ENCODE results near the gene FHIT. TPM values are rescaled to one million over a fixed set of nuclear protein-coding genes. Genes with fewer than 3 reads are reported as not detected.

FHIT gene
- polyA plus RNA-seq, 1 of the 3 experiments (the other 2 are of a cell fraction) = 0.41 TPM

GRCh38 chr3:61073566-61074165 lies 177.6 kb downstream of the FHIT start:
- H4K20me1 ChIP-seq (ENCODE audit: insufficient read depth) = no peaks in the 10 kb centered on the region
- no peak overlapping the region for H3K9ac ChIP-seq
- WGBS (ENCODE audit: low lambda C conversion rate) = 51% methylated on average over 4 of the region's 4 CpGs
- H3K79me2 ChIP-seq (ENCODE audit: insufficient read depth) = no peaks in the 10 kb centered on the region
- CTCF ChIA-PET = no interaction called here
- H3K9me2 ChIP-seq = no peaks in the 10 kb centered on the region
- no peaks in the 10 kb centered on the region for H3K27me3 ChIP-seq (ENCODE audit: insufficient read depth)
- H3K27ac ChIP-seq (ENCODE audit: low read depth in 2 of 2, low read length in 1 of 2) = no peak overlapping the region
- H2AFZ ChIP-seq (ENCODE audit: low read depth) = no peak overlapping the region
- H3K36me3 ChIP-seq (replicated peaks in 1 of 2; ENCODE audit: control insufficient read depth in 1 of 2, insufficient read depth in 2 of 2, low read length in 1 of 2) = no peaks in the 10 kb centered on the region
- no peaks in the 10 kb centered on the region for H3F3A ChIP-seq (replicated peaks; ENCODE audit: insufficient read depth)
- no peak for DNase-seq
- no peaks in the 10 kb centered on the region for H3K9me3 ChIP-seq
- no peaks in the 10 kb centered on the region for H3K4me1 ChIP-seq (ENCODE audit: control insufficient read depth in 1 of 2, insufficient read depth in 2 of 2, low read depth in 1 of 2, low read length in 1 of 2)
- no peak for TF ChIP-seq YY1 (IDR thresholded peaks at IDR 0.05; ENCODE audit: low read depth)
- no peak for TF ChIP-seq FOXM1 (IDR thresholded peaks at IDR 0.05; ENCODE audit: low read depth)
- TF ChIP-seq RAD21 (IDR thresholded peaks at IDR 0.05; ENCODE audit: low read length) = no peak
- TF ChIP-seq MEF2A (IDR thresholded peaks at IDR 0.05; ENCODE audit: borderline replicate concordance, low read depth) = no peak
- no peak for TF ChIP-seq REST (IDR thresholded peaks at IDR 0.05; ENCODE audit: low read depth, low read length)
- no peak for TF ChIP-seq TAF1 (IDR thresholded peaks at IDR 0.05; ENCODE audit: borderline replicate concordance, low read depth, low read length)
- TF ChIP-seq EZH2phosphoT487 (IDR thresholded peaks at IDR 0.05; ENCODE audit: borderline replicate concordance, low read depth) = no peak
- no peak for TF ChIP-seq EP300 (IDR thresholded peaks at IDR 0.05; ENCODE audit: borderline replicate concordance in 1 of 2, low read depth in 1 of 2, low read length in 1 of 2)
- TF ChIP-seq FOSL2 (IDR thresholded peaks at IDR 0.05; ENCODE audit: borderline replicate concordance, low read depth) = no peak
- no peak for TF ChIP-seq SMC3 (IDR thresholded peaks at IDR 0.05; ENCODE audit: low read depth, low read length)
- TF ChIP-seq GABPA (IDR thresholded peaks at IDR 0.05; ENCODE audit: low read depth) = no peak
- no peak overlapping the region for H3K4me3 ChIP-seq (ENCODE audit: low read depth in 2 of 2, low read length in 1 of 2)
- POLR2A ChIA-PET = no interaction called here
- no peak overlapping the region for H3K4me2 ChIP-seq

DNA sequence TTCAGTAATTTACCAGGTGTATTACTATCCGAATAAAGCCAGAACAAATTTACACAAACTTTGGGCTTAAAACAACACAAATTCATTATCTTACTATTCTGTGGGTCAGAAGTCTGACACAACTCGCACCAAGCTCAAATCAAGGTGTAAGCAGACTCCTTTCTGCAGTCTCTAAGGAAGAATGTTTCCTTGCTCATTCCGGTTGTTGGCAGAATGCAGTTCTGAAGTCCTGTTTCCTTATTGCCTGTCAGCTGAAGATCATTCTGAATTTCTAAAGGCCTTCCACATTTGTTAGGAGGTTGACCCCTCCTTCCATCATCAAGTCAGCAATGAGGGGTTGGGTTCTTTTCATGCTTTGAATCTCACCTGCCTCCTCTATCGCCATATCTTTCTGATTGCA lies 183.2 kb downstream of the FHIT start:
- TF ChIP-seq, protein P1, sequence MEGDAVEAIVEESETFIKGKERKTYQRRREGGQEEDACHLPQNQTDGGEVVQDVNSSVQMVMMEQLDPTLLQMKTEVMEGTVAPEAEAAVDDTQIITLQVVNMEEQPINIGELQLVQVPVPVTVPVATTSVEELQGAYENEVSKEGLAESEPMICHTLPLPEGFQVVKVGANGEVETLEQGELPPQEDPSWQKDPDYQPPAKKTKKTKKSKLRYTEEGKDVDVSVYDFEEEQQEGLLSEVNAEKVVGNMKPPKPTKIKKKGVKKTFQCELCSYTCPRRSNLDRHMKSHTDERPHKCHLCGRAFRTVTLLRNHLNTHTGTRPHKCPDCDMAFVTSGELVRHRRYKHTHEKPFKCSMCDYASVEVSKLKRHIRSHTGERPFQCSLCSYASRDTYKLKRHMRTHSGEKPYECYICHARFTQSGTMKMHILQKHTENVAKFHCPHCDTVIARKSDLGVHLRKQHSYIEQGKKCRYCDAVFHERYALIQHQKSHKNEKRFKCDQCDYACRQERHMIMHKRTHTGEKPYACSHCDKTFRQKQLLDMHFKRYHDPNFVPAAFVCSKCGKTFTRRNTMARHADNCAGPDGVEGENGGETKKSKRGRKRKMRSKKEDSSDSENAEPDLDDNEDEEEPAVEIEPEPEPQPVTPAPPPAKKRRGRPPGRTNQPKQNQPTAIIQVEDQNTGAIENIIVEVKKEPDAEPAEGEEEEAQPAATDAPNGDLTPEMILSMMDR (IDR thresholded peaks at IDR 0.05) = no peak
- no peak for TF ChIP-seq CHD2 (IDR thresholded peaks at IDR 0.05; ENCODE audit: low read length, partially characterized antibody)
- no peak for TF ChIP-seq GATA2 (CRISPR knock-in tag; IDR thresholded peaks at IDR 0.05)
- TF ChIP-seq, protein P2, sequence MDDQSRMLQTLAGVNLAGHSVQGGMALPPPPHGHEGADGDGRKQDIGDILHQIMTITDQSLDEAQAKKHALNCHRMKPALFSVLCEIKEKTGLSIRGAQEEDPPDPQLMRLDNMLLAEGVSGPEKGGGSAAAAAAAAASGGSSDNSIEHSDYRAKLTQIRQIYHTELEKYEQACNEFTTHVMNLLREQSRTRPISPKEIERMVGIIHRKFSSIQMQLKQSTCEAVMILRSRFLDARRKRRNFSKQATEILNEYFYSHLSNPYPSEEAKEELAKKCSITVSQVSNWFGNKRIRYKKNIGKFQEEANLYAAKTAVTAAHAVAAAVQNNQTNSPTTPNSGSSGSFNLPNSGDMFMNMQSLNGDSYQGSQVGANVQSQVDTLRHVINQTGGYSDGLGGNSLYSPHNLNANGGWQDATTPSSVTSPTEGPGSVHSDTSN (IDR thresholded peaks at IDR 0.05) = no peak
- no peak for TF ChIP-seq NRF1 (IDR thresholded peaks at IDR 0.05; ENCODE audit: low read depth, low read length)
- TF ChIP-seq ELF1 (IDR thresholded peaks at IDR 0.05) = no peak
- TF ChIP-seq RAD21 (IDR thresholded peaks at IDR 0.05; ENCODE audit: low read length) = no peak
- TF ChIP-seq RFX5 (IDR thresholded peaks at IDR 0.05; ENCODE audit: low read length) = no peak
- no peak for TF ChIP-seq EZH2phosphoT487 (IDR thresholded peaks at IDR 0.05; ENCODE audit: borderline replicate concordance, low read depth)
- no peak for TF ChIP-seq RXRA (IDR thresholded peaks at IDR 0.05; ENCODE audit: borderline replicate concordance, low read depth)
- Histone ChIP-seq H3K27me3 (ENCODE audit: insufficient read depth) (no peaks in the 10 kb centered on the region), H3K9ac (no peak overlapping the region), H3K9me3 (no peaks in the 10 kb centered on the region), H3K79me2 (ENCODE audit: insufficient read depth) (no peaks in the 10 kb centered on the region), H2AFZ (ENCODE audit: low read depth) (no peak overlapping the region), H3F3A (replicated peaks; ENCODE audit: insufficient read depth) (no peaks in the 10 kb centered on the region), H3K9me2 (no peaks in the 10 kb centered on the region), H3K36me3 (replicated peaks in 1 of 2; ENCODE audit: control insufficient read depth in 1 of 2, insufficient read depth in 2 of 2, low read length in 1 of 2) (no peaks in the 10 kb centered on the region), H3K4me3 (ENCODE audit: low read depth in 2 of 2, low read length in 1 of 2) (no peak overlapping the region), H4K20me1 (ENCODE audit: insufficient read depth) (no peaks in the 10 kb centered on the region), H3K4me2 (no peak overlapping the region), H3K27ac (ENCODE audit: low read depth in 2 of 2, low read length in 1 of 2) (no peak overlapping the region), H3K4me1 (ENCODE audit: control insufficient read depth in 1 of 2, insufficient read depth in 2 of 2, low read depth in 1 of 2, low read length in 1 of 2) (no peaks in the 10 kb centered on the region)
- ChIA-PET POLR2A (no interaction called here), CTCF (interaction anchor here (0.7 kb wide), 1 partner anchor 86 kb away, joined by 3 read pairs; no protein-coding TSS in a partner anchor)
- 60% methylated on average over 4 of the region's 4 CpGs for WGBS (ENCODE audit: low lambda C conversion rate)
- DNase-seq = no peak
